HFFc6 (cell line): ENCODE results near the gene DNAJB4. TPM values are rescaled to one million over a fixed set of nuclear protein-coding genes. Genes with fewer than 3 reads are reported as not detected.

Source experiments
- DNase-seq: peaks from one replicate; pipeline ENCODE4 v3.0.0-alpha.2; 2018
- H3K27ac Mint-ChIP-seq: 2 replicates; pipeline ENCODE4 v1.8.0; 2020; ENCODE audit warnings: mild to moderate bottlenecking, mixed read lengths
- H3K27me3 Mint-ChIP-seq: 2 replicates; pipeline ENCODE4 v1.8.0; 2021; ENCODE audit warnings: mild to moderate bottlenecking, moderate library complexity, mixed read lengths; ENCODE audit not compliant: insufficient read depth
- H3K36me3 Mint-ChIP-seq: 2 replicates; pipeline ENCODE4 v1.8.0; 2021; ENCODE audit warnings: low read depth, mixed read lengths
- H3K4me1 Mint-ChIP-seq: 2 replicates; pipeline ENCODE4 v1.8.0; 2020; ENCODE audit warnings: low read depth, mixed read lengths
- H3K4me3 Mint-ChIP-seq: 2 replicates; pipeline ENCODE4 v1.8.0; 2020; ENCODE audit warnings: mild to moderate bottlenecking, moderate library complexity, mixed read lengths
- H3K9me3 Mint-ChIP-seq: 2 replicates; pipeline ENCODE4 v1.8.0; 2020; ENCODE audit warnings: mild to moderate bottlenecking, mixed read lengths
- CTCF ChIP-seq: fragments of 200-600 bp; sonication (generic); IDR thresholded peaks from 2 replicates; pipeline ENCODE4 v1.5.0; 2021; ENCODE audit warnings: antibody characterized with exemption, mild to moderate bottlenecking
- total RNA-seq, 6 experiments: library from RNA; stranded (reverse); fragmentation: NEBNext Ultra II Directional; extraction: Animal tissue kit (Norgen Biotek cat#: 25700); gene quantifications; 2 replicates in 1 of 6; 3 replicates in 5 of 6; pipeline ENCODE4 v1.2.3, GENCODE V29; 2021

The DNAJB4 gene
- total RNA-seq, 6 experiments from 2014 or later = 89.6 to 245 (median 99.0) TPM

- no peak overlapping the region for H3K4me3 Mint-ChIP-seq
- H3K4me1 Mint-ChIP-seq = peaks cover 13% of the 10 kb centered on the region
- no peak for TF ChIP-seq CTCF
- no peaks in the 10 kb centered on the region for H3K9me3 Mint-ChIP-seq
- no peak overlapping the region for H3K27ac Mint-ChIP-seq
- H3K36me3 Mint-ChIP-seq = no peaks in the 10 kb centered on the region
- peaks cover 15% of the 10 kb centered on the region; the same call in 1 of the 2 replicates for H3K27me3 Mint-ChIP-seq
- DNase-seq = no peak
Observed at GRCh38 chr1:78049396-78049795, 44.7 kb downstream of the DNAJB4 start.

DNA sequence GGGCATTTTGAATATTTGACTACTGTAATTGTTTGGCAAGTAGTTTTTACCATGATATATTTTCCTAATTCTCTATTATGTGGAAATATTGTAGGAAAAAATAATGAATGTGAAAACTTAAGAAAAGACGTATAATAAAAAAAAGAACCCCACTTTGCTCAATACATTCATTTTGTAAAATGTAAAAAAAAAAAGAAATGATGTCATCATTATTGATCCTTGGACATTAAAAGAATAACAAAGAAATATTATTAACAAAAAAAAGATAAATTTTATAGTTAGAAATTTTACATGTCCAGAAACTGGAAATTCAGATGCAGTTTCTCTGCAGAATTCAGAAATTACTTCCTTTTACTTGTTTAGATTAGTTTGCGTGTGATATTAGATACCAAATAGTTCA, 46.3 kb downstream of the DNAJB4 start:
- Mint-ChIP-seq H3K27me3 (peaks cover 8% of the 10 kb centered on the region), H3K4me3 (no peak overlapping the region), H3K36me3 (no peaks in the 10 kb centered on the region), H3K27ac (no peak overlapping the region), H3K9me3 (no peaks in the 10 kb centered on the region), H3K4me1 (peaks cover 13% of the 10 kb centered on the region)
- DNase-seq = no peak
- no peak for TF ChIP-seq CTCF

DNA sequence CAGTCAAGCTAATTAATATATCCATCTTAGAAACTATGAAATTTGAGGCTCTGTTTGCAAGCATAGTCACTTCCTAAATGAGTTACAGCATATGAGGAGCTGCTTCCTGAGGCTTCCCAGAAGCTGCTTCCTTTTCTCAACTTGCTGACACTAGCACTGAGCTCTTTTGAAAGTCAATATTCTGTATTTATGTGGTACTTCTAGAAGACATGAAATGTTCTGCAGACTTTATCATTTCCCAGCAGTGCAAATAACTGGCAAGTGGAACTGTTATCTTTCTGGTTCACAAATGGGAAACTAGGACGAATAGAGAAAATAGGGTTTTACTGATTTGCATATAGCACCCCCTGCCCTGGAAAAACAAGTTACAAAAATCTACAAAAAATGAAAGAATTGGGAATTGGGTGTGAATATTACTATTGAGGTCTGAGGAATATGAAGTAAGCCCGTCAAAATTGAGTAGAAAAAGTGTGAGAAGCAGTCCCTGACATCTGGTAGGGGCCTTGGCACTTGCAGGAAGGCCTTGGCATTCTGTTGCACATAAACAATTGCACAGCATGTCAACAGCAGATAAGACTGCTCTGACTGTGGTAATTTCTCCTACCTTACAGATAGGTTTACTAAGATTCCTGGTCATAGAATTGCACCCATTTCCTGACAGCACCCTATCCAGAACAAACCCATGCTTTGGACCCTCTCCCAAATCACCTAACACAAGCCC, 48.1 kb downstream of the DNAJB4 start:
- Mint-ChIP-seq H3K9me3 (no peaks in the 10 kb centered on the region), H3K4me1 (0 out of 2 replicates have a peak, but pooled peaks cover 2% of the 10 kb centered on the region), H3K36me3 (no peaks in the 10 kb centered on the region), H3K27ac (no peak overlapping the region), H3K4me3 (no peak overlapping the region), H3K27me3 (no peaks in the 10 kb centered on the region; the same call in 1 of the 2 replicates)
- DNase-seq = no peak
- TF ChIP-seq CTCF = no peak

- H3K36me3 Mint-ChIP-seq = no peaks in the 10 kb centered on the region
- no peak overlapping the region for H3K27ac Mint-ChIP-seq
- no peaks in the 10 kb centered on the region for H3K4me1 Mint-ChIP-seq
- TF ChIP-seq CTCF = no peak
- no peak for DNase-seq
- no peaks in the 10 kb centered on the region; the same call in 1 of the 2 replicates for H3K27me3 Mint-ChIP-seq
- no peak overlapping the region for H3K4me3 Mint-ChIP-seq
- H3K9me3 Mint-ChIP-seq = no peaks in the 10 kb centered on the region
Observed at GRCh38 chr1:78053498-78053897, 48.8 kb downstream of the DNAJB4 start.

- Mint-ChIP-seq H3K27ac (no peak overlapping the region), H3K4me1 (no peaks in the 10 kb centered on the region), H3K27me3 (no peaks in the 10 kb centered on the region; the same call in 1 of the 2 replicates)
Observed at GRCh38 chr1:78054559-78054958, 49.8 kb downstream of the DNAJB4 start.

More at GRCh38 chr1:78054559-78054958, 49.8 kb downstream of the DNAJB4 start:
- no peaks in the 10 kb centered on the region for H3K36me3 Mint-ChIP-seq
- no peaks in the 10 kb centered on the region for H3K9me3 Mint-ChIP-seq
- DNase-seq = no peak
- no peak overlapping the region for H3K4me3 Mint-ChIP-seq
- no peak for TF ChIP-seq CTCF
